ENCODE data around the gene POLD4. TPM values are rescaled to one million over a fixed set of nuclear protein-coding genes. Genes with fewer than 3 reads are reported as not detected.

POLD4 gene
- total RNA-seq: 41.0 and 52.0 TPM in 2 replicates

GRCh38 chr11:67353317-67354074 lies at the start of gene POLD4:
TSS of gene POLD4 (minus strand) at chr11:67353546. CDS start at chr11:67353399, 147 bp downstream.

GRCh38 chr11:67401495-67402191 lies 48.3 kb upstream of the POLD4 start, which contains the start of gene PPP1CA:
TSS of gene PPP1CA (minus strand) at chr11:67401858. CDS start at chr11:67401782, 76 bp downstream.

GRCh38 chr11:67391304-67392182 lies 38.2 kb upstream of the POLD4 start, which contains the start of gene RAD9A:
TSS of gene RAD9A (plus strand) at chr11:67391986. CDS start at chr11:67392045, 59 bp downstream.

GRCh38 chr11:67372993-67373647 lies 19.8 kb upstream of the POLD4 start, which contains the start of gene CLCF1:
TSS of gene CLCF1 (minus strand) at chr11:67373598. CDS start at chr11:67373539, 59 bp downstream.

GRCh38 chr11:67303132-67303834 lies 50.1 kb downstream of the POLD4 start, which contains the start of gene SSH3:
TSS of gene SSH3 (plus strand) at chr11:67303530. CDS start at chr11:67303626, 96 bp downstream.

Other genes with a start within 250 kb of the POLD4 start
- gene KDM2A, start 234.3 kb downstream of the POLD4 start, total RNA-seq: 27.9 and 34.7 TPM in 2 replicates
- 27.3 and 36.8 TPM in 2 replicates for gene GRK2, start 87.1 kb downstream of the POLD4 start, total RNA-seq
- gene ANKRD13D, start 64.2 kb downstream of the POLD4 start, total RNA-seq: 21.4 and 22.4 TPM in 2 replicates
- 7.8 and 9.1 TPM in 2 replicates for gene SSH3, start 50.0 kb downstream of the POLD4 start, total RNA-seq
- gene CLCF1, start 20.1 kb upstream of the POLD4 start, total RNA-seq: 0.61 and 1.3 TPM in 2 replicates
- 5.2 TPM in 2 replicates for gene RAD9A, start 38.4 kb upstream of the POLD4 start, total RNA-seq
- 250 and 273 TPM in 2 replicates for gene PPP1CA, start 48.3 kb upstream of the POLD4 start, total RNA-seq
- not detected in 2 replicates for gene TBC1D10C, start 50.5 kb upstream of the POLD4 start, total RNA-seq
- gene CARNS1, start 62.1 kb upstream of the POLD4 start, total RNA-seq: 0.15 and 0.32 TPM in 2 replicates
- 43.2 and 52.9 TPM in 2 replicates for gene RPS6KB2, start 74.9 kb upstream of the POLD4 start, total RNA-seq
- gene PTPRCAP, start 84.1 kb upstream of the POLD4 start, total RNA-seq: 0.30 and 0.97 TPM in 2 replicates
- 132 and 167 TPM in 2 replicates for gene CORO1B, start 89.9 kb upstream of the POLD4 start, total RNA-seq
- gene GPR152, start 99.2 kb upstream of the POLD4 start, total RNA-seq: not detected in 2 replicates
- 0.65 and 1.4 TPM in 2 replicates for gene CABP4, start 101.8 kb upstream of the POLD4 start, total RNA-seq
- gene TMEM134, start 115.7 kb upstream of the POLD4 start, total RNA-seq: 22.4 and 33.3 TPM in 2 replicates
- gene AIP, start 129.5 kb upstream of the POLD4 start, total RNA-seq: 80.1 and 97.4 TPM in 2 replicates
- gene PITPNM1, start 151.8 kb upstream of the POLD4 start, total RNA-seq: 14.3 and 16.9 TPM in 2 replicates
- gene CDK2AP2, start 154.6 kb upstream of the POLD4 start, total RNA-seq: 12.8 and 23.1 TPM in 2 replicates
- gene CABP2, start 169.9 kb upstream of the POLD4 start, total RNA-seq: not detected in 2 replicates
- 647 and 1,635 TPM in 2 replicates for gene GSTP1, start 230.3 kb upstream of the POLD4 start, total RNA-seq